GM12878 (cell line): ENCODE measurements around the gene CREB3L4. TPM values are rescaled to one million over a fixed set of nuclear protein-coding genes. Genes with fewer than 3 reads are reported as not detected.

Experiments used
- ATAC-seq: fragments of 200-7000 bp; cut with Tn5 transposase; 3 replicates; pipeline ENCODE4 v1.9.1; 2020; ENCODE audit warnings: mild to moderate bottlenecking, moderate library complexity
- BruUV-seq: library from RNA; stranded (reverse); fragments of 400-500 nt; replicated peaks from 2 replicates; lab custom pipeline; 2021; lab: Mats Ljungman, UMichigan
- CTCF ChIA-PET: fragments of 300-600 bp; sonication (Branson Sonifier 250); formaldehyde crosslinking; extraction: SDS; loops from one replicate; lab custom pipeline; 2021; ENCODE audit warnings: inconsistent platforms; lab: Yijun Ruan, JAX
- POLR2A ChIA-PET: fragments of 350-600 bp; formaldehyde crosslinking; extraction: SDS; loops from one replicate; lab custom pipeline; 2021; ENCODE audit warnings: inconsistent platforms; lab: Charles Lee
- RAD21 ChIA-PET: fragments of 300-600 bp; sonication (Branson Sonifier 250); formaldehyde crosslinking; loops from one replicate; lab custom pipeline; 2023; ENCODE audit warnings: antibody characterized with exemption; ENCODE audit not compliant: unreplicated experiment; lab: Charles Lee
- SMC1A ChIA-PET: fragments of 300-600 bp; sonication (Branson Sonifier 250); formaldehyde crosslinking; loops from one replicate; lab custom pipeline; 2023; ENCODE audit not compliant: unreplicated experiment, uncharacterized antibody; lab: Charles Lee
- DNase-seq: peaks from one replicate; pipeline ENCODE4 v3.0.0-alpha.2; 2011; ENCODE audit warnings: low read depth, low spot score
- FAIRE-seq: peaks from 3 replicates; lab custom pipeline; 2011; peaks lifted over from hg19 to GRCh38; lab: Jason Lieb, UNC
- H2AFZ ChIP-seq: 2 replicates; pipeline ENCODE4 v1.6.0; 2011; ENCODE audit warnings: low read depth, low read length, control low read depth; ENCODE audit not compliant: control insufficient read depth
- H3K27ac ChIP-seq: 2 replicates; pipeline ENCODE4 v1.5.1; 2011; ENCODE audit warnings: control low read depth; ENCODE audit not compliant: control insufficient read depth, insufficient read depth
- H3K27me3 ChIP-seq, 2 experiments: replicated peaks in 1 of 2; 2 replicates each; pipeline versions ENCODE4 v1.6.0 to v1.6.1; 2011; ENCODE audit warnings: low read length in 1 of 2; ENCODE audit not compliant: control insufficient read depth in 2 of 2, insufficient read depth in 2 of 2
- H3K36me3 ChIP-seq, 2 experiments: 2 replicates each; pipeline ENCODE4 v1.5.1; 2011; ENCODE audit warnings: low read length in 1 of 2; ENCODE audit not compliant: control insufficient read depth in 2 of 2, insufficient read depth in 2 of 2
- H3K4me1 ChIP-seq: 2 replicates; pipeline ENCODE4 v1.6.1; 2011; ENCODE audit warnings: mild to moderate bottlenecking, low read length, moderate library complexity, mixed read lengths; ENCODE audit not compliant: control insufficient read depth, insufficient read depth
- H3K4me2 ChIP-seq: 2 replicates; pipeline ENCODE4 v1.6.0; 2011; ENCODE audit warnings: control low read depth; ENCODE audit not compliant: control insufficient read depth, insufficient read depth
- H3K4me3 ChIP-seq: fragments of 200-600 bp; sonication (generic); 2 replicates; pipeline ENCODE4 v1.5.1; 2016
- H3K79me2 ChIP-seq: 2 replicates; pipeline ENCODE4 v1.6.0; 2011; ENCODE audit warnings: low read length; ENCODE audit not compliant: control insufficient read depth, insufficient read depth
- H3K9ac ChIP-seq: 2 replicates; pipeline ENCODE4 v1.8.0; 2011; ENCODE audit warnings: low read length, control low read depth, mixed read lengths; ENCODE audit not compliant: control insufficient read depth, insufficient read depth
- H3K9me3 ChIP-seq: replicated peaks from 3 replicates; pipeline ENCODE4 v1.5.1; 2011; ENCODE audit warnings: mild to moderate bottlenecking, low read length; ENCODE audit not compliant: control insufficient read depth, insufficient read depth
- H4K20me1 ChIP-seq: 2 replicates; pipeline ENCODE4 v1.6.0; 2011; ENCODE audit not compliant: control insufficient read depth, insufficient read depth
- CEBPZ ChIP-seq: fragments of 150-350 bp; IDR thresholded peaks from 2 replicates; pipeline ENCODE4 v1.6.1; 2016; ENCODE audit warnings: low read depth, low read length
- CREB1 ChIP-seq: IDR thresholded peaks from 2 replicates; pipeline ENCODE4 v1.6.1; 2012; ENCODE audit warnings: low read depth, mild to moderate bottlenecking, inconsistent platforms
- GATAD2B ChIP-seq: fragments of 450-650 bp; conservative IDR thresholded peaks from 2 replicates; pipeline ENCODE4 v1.6.1; 2017; ENCODE audit warnings: low read depth, mild to moderate bottlenecking, moderate library complexity
- POLR2A ChIP-seq: IDR thresholded peaks from 2 replicates; pipeline ENCODE4 v1.6.1; 2011; ENCODE audit warnings: low read depth, mild to moderate bottlenecking, low read length
- RAD21 ChIP-seq: IDR thresholded peaks from 2 replicates; pipeline ENCODE4 v1.6.1; 2011; ENCODE audit warnings: mild to moderate bottlenecking, low read depth, low read length, moderate library complexity; ENCODE audit not compliant: insufficient read depth
- RELA ChIP-seq: fragments of 450-650 bp; IDR thresholded peaks from 2 replicates; pipeline ENCODE4 v1.8.0; 2014; ENCODE audit warnings: borderline replicate concordance; ENCODE audit not compliant: partially characterized antibody
- WGBS: methylation state at CpG from one replicate; pipeline ENCODE4 v1.1.6; 2016; ENCODE audit warnings: low lambda C conversion rate; ENCODE audit not compliant: insufficient replicate concordance, insufficient coverage; ENCODE audit errors: missing lambda C conversion rate; 5-methylcytosine and 5-hydroxymethylcytosine counted together
- in situ Hi-C: fragments of 300-500 bp; cut with MboI; formaldehyde crosslinking; loops from 9 replicates; pipeline ENCODE4 v1.14.3; 2018; ENCODE audit warnings: mixed read lengths
- intact Hi-C: fragments of 100-400 bp; cut with micrococcal nuclease; formaldehyde crosslinking; loops from one replicate; pipeline ENCODE4 v1.14.2; 2022; ENCODE audit not compliant: unreplicated experiment
- polyA plus RNA-seq, 11 experiments: library from polyadenylated mRNA; depleted of rRNA in 4 of 11; unstranded in 6 of 11; stranded (reverse) in 5 of 11; fragments of >200 nt; fragmentation: Nextera tagmentation in 4 of 11; fragmentation: Illumina TruSeq in 1 of 11; extraction: Ambion mirVana in 4 of 11; extraction: Trizol in 1 of 11; gene quantifications; 1 replicate in 1 of 11; 2 replicates in 10 of 11; pipeline versions ENCODE4 v1.2.1 to v1.2.3, GENCODE V29; 2011 to 2016; ENCODE audit warnings: inconsistent platforms in 2 of 11, missing spikeins in 2 of 11, low read depth in 1 of 11
- total RNA-seq, 4 experiments: library from RNA; depleted of rRNA in 3 of 4; stranded (reverse); fragments of >200 nt in 3 of 4; fragmentation: Illumina TruSeq in 1 of 4; extraction: Trizol in 1 of 4; gene quantifications; 2 replicates each; pipeline versions ENCODE4 v1.2.1 to v1.2.3, GENCODE V29; 2013 to 2021

Gene CREB3L4
- total and polyA plus RNA-seq, 10 of the 15 experiments (the other 5 are each of a cell fraction or from before 2014, with no cell fraction given): 9.7 to 14.0 (median 12.1) TPM

GRCh38 chr1:153933955-153934354, 33.7 kb upstream of the CREB3L4 start:
- no TSS peak for BruUV-seq
- H3K36me3 ChIP-seq: peaks cover 20 to 26% of the 10 kb centered on the region in 2 experiments; a peak in 3 of 4 replicates
- H4K20me1 ChIP-seq: no peaks in the 10 kb centered on the region
- POLR2A ChIA-PET: interaction anchor here (0.6 kb wide), 1 partner anchor 41 kb away, joined by 3 read pairs; no protein-coding TSS in a partner anchor
- H3K4me1 ChIP-seq: peaks cover 3% of the 10 kb centered on the region
- in situ Hi-C loops: no loop called here
- H3K9ac ChIP-seq: no peak overlapping the region
- FAIRE-seq (no peak), DNase-seq (no peak), ATAC-seq (no peak)
- H3K27me3 ChIP-seq: no peaks in the 10 kb centered on the region
- CTCF ChIA-PET: no interaction called here
- no peak overlapping the region for H3K4me2 ChIP-seq
- no peak overlapping the region for H3K4me3 ChIP-seq
- TF ChIP-seq RAD21 (no peak), RELA (no peak), GATAD2B (no peak)
- RAD21 ChIA-PET: no interaction called here
- H3K27ac ChIP-seq: no peak overlapping the region
- H3K9me3 ChIP-seq: no peaks in the 10 kb centered on the region
- no peaks in the 10 kb centered on the region for H3K79me2 ChIP-seq
- H2AFZ ChIP-seq: no peak overlapping the region
- intact Hi-C loops: no loop called here
- SMC1A ChIA-PET: no interaction called here
- WGBS: 94% methylated on average over 9 of the region's 11 CpGs

GRCh38 chr1:153934746-153935145, 33.0 kb upstream of the CREB3L4 start:
- H4K20me1 ChIP-seq: no peaks in the 10 kb centered on the region
- peak; percentile 42; the same call in 1 of the 2 replicates for TF ChIP-seq POLR2A
- no peak for TF ChIP-seq CEBPZ
- no peak for TF ChIP-seq CREB1
- ChIA-PET SMC1A (no interaction called here), CTCF (no interaction called here), RAD21 (no interaction called here), POLR2A (no interaction called here)
- no peaks in the 10 kb centered on the region for H3K9me3 ChIP-seq
- H3K9ac ChIP-seq: no peak overlapping the region
- in situ Hi-C loops: no loop called here
- WGBS: 91% methylated on average over 9 of the region's 9 CpGs
- no peak for FAIRE-seq
- no peak for DNase-seq
- H3K4me3 ChIP-seq: no peak overlapping the region
- H3K4me2 ChIP-seq: no peak overlapping the region
- no TSS peak for BruUV-seq
- no peaks in the 10 kb centered on the region for H3K27me3 ChIP-seq
- intact Hi-C loops: no loop called here
- no peaks in the 10 kb centered on the region for H3K4me1 ChIP-seq
- H3K27ac ChIP-seq: no peak overlapping the region
- no peak for ATAC-seq
- H2AFZ ChIP-seq: no peak overlapping the region
- no peaks in the 10 kb centered on the region for H3K79me2 ChIP-seq
- peaks cover 21 to 26% of the 10 kb centered on the region in 2 experiments; a peak in 3 of 4 replicates for H3K36me3 ChIP-seq
